ENCODE data around the gene SREK1.

The SREK1 gene

GRCh38 chr5:66164044-66164790, 20.1 kb downstream of the SREK1 start:
- no peak for DNase-seq (ENCODE audit: low read depth, low spot score)

GRCh38 chr5:66168226-66168625, 24.1 kb downstream of the SREK1 start:
- no peak for DNase-seq (ENCODE audit: low read depth, low spot score)

DNA sequence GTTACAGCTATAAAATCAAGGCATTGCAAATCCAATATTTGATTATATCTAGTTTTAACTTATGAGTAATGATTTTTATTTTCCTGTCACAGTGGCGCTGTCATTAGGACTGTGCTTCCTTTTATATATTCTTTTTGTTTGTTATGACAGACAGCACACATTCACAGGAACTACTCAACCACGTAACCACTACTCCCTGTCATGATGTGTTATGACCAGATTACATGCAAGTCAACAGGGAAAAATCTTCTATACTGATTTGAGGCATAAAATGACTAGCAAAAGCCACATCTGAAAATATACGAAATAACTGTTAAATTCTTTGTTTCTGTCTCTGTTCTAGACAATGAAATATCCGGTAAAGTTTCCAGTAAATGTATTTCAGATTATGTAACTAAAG, 25.4 kb downstream of the SREK1 start:
- DNase-seq (ENCODE audit: low read depth, low spot score) = no peak

DNA sequence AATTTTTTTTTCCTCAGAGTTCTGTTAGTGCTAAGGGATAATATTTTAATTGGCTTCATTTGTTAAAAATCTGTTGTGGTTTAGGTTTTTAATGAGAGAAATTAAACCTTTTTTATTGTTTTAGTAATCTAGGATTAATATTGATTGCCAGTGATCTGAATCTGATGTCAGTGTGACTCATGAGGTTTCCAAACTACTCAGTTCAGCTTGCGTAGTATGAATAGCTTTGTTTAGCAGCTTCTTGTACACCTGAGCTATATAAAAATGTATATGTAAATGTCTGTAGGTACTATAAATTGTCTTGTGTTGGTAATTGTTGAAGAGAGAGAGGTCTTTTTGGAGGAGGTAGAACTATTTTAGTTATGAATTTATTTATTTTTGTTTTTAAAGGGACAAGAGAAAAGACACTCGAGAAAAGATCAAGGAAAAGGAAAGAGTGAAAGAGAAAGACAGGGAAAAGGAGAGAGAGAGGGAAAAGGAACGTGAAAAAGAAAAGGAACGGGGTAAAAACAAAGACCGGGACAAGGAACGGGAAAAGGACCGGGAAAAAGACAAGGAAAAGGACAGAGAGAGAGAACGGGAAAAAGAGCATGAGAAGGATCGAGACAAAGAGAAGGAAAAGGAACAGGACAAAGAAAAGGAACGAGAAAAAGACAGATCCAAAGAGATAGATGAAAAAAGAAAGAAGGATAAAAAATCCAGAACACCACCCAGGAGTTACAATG, 26.3 kb downstream of the SREK1 start:
- DNase-seq (ENCODE audit: low read depth, low spot score) = no peak

DNA sequence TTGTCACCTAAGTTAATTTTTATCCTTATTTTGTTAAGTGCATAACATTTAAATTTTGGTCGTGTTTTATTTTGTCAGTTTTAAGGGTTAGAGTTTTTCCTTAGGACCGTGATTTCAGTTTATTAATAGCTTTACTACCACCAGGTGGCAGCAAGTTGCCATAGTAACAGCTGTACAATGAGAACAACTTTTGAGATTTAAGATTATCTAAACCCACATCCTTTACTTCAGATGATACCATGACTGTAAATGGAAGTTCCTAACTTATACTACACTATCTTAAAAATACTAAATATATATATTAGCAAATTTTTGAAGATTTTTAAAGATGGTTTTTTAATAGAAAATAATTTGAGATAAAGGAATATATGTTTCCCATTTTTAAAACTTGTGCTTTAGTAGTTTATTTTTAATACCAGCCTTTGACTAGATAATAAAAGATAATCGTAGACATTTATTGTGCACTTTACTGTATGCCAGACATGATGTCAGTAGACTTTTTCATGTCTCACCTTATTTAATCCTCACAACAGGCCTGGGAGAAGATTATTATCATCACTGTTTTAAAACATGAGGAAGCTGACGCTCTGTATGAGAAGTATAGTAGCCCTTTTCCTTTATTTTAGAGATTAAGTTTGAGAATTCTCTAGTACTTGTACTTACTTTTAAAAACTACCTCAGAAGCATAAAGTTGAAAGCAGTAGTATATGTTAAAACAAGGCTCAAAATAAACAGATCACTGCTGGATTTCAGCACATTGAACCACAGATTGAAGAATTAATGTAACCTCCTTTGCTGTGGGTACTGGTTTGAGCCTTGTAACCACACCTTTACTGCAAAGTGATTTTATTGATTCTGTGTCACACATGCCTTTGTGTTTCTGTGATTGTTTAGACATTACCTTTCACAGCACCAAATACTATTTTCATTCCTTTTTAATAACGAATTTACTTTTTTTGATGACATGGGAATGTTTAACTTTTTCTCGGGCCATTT, 27.5 kb downstream of the SREK1 start:
- peak; percentile 17 for DNase-seq (ENCODE audit: low read depth, low spot score)

DNA sequence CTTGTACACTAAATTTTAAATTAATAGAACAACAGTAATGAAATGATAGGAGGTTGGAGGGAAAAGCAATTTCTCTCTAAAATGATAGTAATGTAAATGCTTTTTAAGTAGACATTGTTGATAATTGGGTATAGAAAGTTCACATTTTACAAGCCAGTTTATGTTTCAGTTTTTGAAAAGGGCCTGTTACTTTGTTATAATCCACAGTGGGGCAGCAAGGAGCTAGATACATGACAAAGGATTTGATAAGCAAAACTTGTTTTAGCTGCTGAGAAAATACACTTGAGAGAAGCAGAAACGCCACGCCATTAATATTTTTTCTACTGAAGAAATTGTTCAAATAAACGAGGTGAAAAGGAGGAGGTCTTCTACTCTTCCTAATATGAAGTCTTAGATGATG, 30.2 kb downstream of the SREK1 start:
- DNase-seq (ENCODE audit: low read depth, low spot score) = no peak

GRCh38 chr5:66178799-66179198, 34.7 kb downstream of the SREK1 start:
- no peak for DNase-seq (ENCODE audit: low read depth, low spot score)

GRCh38 chr5:66179297-66180051, 35.4 kb downstream of the SREK1 start:
- no peak for DNase-seq (ENCODE audit: low read depth, low spot score)

DNA sequence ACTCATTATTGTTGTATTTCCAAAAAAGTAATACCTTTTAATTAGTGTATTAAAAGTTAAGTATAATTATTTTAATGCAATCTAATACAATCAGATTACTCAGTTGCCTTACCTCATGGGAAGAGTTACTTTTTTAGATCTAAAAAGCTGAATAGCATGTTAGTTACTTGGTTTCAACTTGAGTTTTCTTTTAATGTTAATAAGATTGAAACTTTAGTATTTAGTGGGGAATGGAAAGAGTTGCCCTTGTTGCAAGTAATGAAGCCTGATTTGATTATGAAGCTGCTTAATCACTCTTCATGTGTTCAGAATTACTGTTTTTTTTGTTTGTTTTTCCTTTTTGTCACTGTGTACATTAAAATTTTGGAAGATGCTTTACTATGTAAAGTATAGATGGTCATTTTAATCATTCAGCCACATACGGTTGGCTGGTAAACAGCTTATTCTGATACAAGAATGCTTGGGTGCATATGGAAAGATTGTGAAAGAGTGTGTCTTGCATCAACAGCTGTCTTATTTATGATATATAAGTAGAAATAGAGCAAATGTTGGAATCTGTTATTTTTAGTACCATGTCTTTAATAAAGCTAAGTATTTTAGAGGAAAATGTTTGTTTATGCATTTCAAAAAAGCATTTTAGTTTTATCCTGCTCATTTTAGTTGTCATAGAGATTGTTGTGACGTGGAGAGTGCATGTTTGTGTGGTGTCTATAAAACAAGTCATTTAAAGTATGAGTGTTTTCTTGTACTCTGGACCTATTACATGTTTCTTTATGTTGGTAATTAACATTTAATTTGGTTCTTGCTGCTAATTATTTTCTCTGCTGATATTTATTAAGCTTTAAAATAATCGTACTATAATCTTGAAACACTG, 36.4 kb downstream of the SREK1 start:
- no peak for DNase-seq (ENCODE audit: low read depth, low spot score)

GRCh38 chr5:66186108-66186507, 42.0 kb downstream of the SREK1 start:
- DNase-seq (ENCODE audit: low read depth, low spot score) = no peak

DNA sequence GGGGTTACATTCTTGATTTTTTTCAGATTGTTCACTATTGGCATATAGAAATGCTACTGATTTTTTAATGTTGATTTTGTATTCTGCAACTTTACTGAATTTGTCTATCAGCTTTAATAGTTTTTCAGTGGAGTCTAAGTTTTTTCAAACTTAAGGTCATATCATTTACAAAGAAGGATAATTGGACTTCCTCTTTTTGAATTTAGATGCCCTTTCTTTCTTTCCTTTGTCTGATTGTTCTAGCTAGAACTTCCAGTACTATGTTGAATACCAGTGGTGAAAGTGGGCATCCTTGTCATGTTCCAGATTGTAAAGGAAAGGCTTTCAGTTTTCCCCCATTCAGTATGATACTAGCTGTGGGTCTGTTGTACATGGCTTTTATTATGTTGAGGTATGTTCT, 49.3 kb downstream of the SREK1 start:
- DNase-seq (ENCODE audit: low read depth, low spot score) = no peak

DNA sequence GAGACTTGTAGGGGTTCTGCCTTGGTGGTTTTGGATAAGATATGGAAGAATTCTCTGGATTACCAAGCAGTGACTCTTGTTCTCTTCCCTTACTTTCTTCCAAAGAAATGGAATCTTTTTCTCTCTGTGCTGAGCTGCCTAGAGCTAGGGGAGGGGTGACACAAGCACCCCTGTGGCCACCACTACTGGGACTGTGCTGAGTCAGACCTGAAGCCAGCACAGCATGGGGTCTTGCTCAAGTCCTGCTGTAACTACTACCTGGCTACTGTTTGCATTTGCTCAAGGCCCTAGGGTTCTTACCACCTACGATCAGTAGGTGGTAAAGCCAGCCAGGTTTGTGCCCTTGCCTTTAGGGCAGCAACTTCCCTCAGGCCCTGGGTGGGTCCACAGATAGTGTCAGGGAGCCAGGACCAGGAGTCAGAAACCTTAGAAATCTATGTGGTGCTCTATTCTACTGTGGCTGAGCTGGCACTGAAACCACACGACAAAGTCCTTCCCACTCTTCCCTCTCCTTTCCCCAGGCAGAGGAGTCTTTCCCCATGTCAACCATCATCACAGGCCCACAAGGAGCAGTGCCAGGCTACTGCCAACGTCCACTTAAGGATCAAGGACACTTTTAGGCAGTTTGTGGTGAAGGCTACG, 53.8 kb downstream of the SREK1 start:
- no peak for DNase-seq (ENCODE audit: low read depth, low spot score)

GRCh38 chr5:66198837-66199236, 54.7 kb downstream of the SREK1 start:
- DNase-seq (ENCODE audit: low read depth, low spot score) = no peak

GRCh38 chr5:66203531-66203930, 59.4 kb downstream of the SREK1 start:
- no peak for DNase-seq (ENCODE audit: low read depth, low spot score)

DNA sequence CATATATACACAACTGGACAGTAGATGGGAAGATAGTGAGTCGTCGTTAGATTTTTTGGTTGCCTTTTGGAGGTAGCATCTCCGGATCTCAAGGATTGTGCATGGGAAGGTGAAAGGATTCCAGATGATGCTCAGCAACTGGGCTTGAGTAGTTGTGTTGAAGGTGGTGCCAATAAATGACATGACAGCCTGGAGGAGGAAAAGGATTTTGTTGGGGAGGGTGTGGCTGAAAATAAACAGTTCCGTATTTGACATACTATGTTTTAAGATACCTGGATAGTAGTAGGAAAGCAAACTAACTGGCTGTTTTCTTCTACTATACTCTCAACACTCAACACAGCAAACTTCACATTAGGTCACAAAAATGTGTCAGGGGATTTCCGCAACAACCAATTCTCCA, 62.4 kb downstream of the SREK1 start:
- DNase-seq (ENCODE audit: low read depth, low spot score) = no peak

GRCh38 chr5:66207800-66208561, 63.9 kb downstream of the SREK1 start:
- no peak for DNase-seq (ENCODE audit: low read depth, low spot score)

GRCh38 chr5:66209350-66209749, 65.2 kb downstream of the SREK1 start:
- no peak for DNase-seq (ENCODE audit: low read depth, low spot score)

GRCh38 chr5:66209794-66210193, 65.7 kb downstream of the SREK1 start:
- DNase-seq (ENCODE audit: low read depth, low spot score) = no peak

DNA sequence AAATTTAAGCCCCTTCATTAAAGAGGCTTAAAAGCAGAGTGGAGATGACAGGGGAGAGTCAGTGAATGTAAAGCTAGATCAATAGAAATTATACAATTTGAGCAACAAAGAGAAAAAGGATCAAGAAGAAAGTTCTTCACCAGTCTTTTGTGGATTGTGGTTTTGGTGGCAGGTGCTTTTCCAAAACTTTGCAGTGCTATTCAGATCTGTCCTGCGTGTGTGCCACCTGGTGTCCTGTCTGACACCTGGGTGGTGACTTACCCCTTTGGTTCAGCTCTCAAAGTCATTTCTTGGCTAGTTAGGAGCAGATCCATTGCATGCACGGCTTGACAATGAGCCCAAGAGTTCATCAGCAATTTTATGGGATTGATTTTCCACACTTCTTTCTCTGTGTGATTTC, 69.4 kb downstream of the SREK1 start:
- DNase-seq (ENCODE audit: low read depth, low spot score) = no peak
